Subcutaneous abdominal adipose tissue (tissue), 5 donors: Measurements from ENCODE around the gene CCL24.

Experiments
- H3K27ac ChIP-seq: one replicate; pipeline ENCODE4 v1.7.0; 2013; ENCODE audit warnings: low read depth, mild to moderate bottlenecking, inconsistent platforms, low read length, moderate library complexity
- H3K27me3 ChIP-seq, 5 donors: one replicate each; pipeline ENCODE4 v1.7.0; 2013; ENCODE audit warnings: low read length in 5 of 5, inconsistent platforms in 1 of 5; ENCODE audit not compliant: control insufficient read depth in 5 of 5, insufficient read depth in 4 of 5
- H3K36me3 ChIP-seq, 5 donors: one replicate each; pipeline ENCODE4 v1.7.0; 2013; ENCODE audit warnings: low read length in 5 of 5; ENCODE audit not compliant: control insufficient read depth in 5 of 5, insufficient read depth in 5 of 5
- H3K4me1 ChIP-seq, 5 donors: one replicate each; pipeline ENCODE4 v1.7.0; 2013; ENCODE audit warnings: low read length in 5 of 5, mild to moderate bottlenecking in 3 of 5, moderate library complexity in 1 of 5; ENCODE audit not compliant: control insufficient read depth in 5 of 5, insufficient read depth in 5 of 5
- H3K4me3 ChIP-seq, 5 donors: one replicate each; pipeline ENCODE4 v1.7.0; 2013; ENCODE audit warnings: low read length in 5 of 5, low read depth in 1 of 5
- H3K9ac ChIP-seq, 5 donors: one replicate each; pipeline ENCODE4 v1.7.0; 2013; ENCODE audit warnings: low read length in 5 of 5, mild to moderate bottlenecking in 4 of 5, moderate library complexity in 3 of 5
- H3K9me3 ChIP-seq, 5 donors: one replicate each; pipeline ENCODE4 v1.7.0; 2013; ENCODE audit warnings: low read length in 5 of 5; ENCODE audit not compliant: control insufficient read depth in 5 of 5
- donor health status: healthy.
- donor health status: healthy.
- donor health status: healthy.
- donor health status: healthy.
- donor health status: healthy.

CCL24 gene

DNA sequence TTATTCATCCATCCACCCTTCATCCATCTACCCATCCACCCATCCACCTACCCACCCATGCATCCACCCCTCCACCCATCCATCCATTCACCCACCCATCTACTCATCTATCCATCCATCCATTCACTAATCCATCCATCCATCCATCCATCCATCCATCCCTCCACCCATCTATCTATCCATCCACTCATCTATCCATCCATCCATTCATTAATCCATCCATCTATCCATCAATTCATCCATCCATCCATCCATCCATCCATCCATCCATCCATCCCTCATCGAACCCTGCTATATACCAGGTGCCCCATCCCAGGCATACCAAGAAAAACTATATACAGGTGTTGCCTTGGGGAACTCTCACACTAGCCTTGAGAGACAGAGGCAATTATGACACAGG lies 7.1 kb upstream of the CCL24 start:
- no peak overlapping the region for H3K27ac ChIP-seq
- H3K4me3 ChIP-seq: no peak overlapping the region
- no peak overlapping the region for H3K9ac ChIP-seq
- no peaks in the 10 kb centered on the region for H3K9me3 ChIP-seq
- no peaks in the 10 kb centered on the region for H3K27me3 ChIP-seq
- H3K36me3 ChIP-seq: no peaks in the 10 kb centered on the region
- H3K4me1 ChIP-seq: peaks cover 0 to 7% (median 0%) of the 10 kb centered on the region in 5 donors

DNA sequence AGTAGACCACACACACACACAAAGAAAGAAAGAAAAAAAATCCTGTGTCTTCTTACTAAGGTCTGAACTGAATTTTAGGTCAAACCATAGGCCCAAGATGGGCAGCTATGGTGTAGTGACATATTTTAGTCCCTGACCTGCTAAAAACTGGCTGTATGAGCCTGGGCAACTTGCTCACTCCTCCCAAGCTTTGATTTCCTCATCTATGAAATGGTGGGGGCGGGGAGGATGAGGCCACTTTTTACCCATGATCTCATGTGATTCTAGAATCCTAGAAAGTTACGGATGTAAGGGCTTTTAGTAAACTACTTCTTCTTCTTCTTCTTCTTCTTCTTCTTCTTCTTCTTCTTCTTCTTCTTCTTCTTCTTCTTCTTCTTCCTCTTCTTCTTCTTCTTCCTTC lies 6.1 kb upstream of the CCL24 start:
- H3K4me3 ChIP-seq: no peak overlapping the region
- H3K9me3 ChIP-seq: no peaks in the 10 kb centered on the region
- H3K27ac ChIP-seq: no peak overlapping the region
- H3K36me3 ChIP-seq: no peaks in the 10 kb centered on the region
- H3K27me3 ChIP-seq: no peaks in the 10 kb centered on the region
- peaks cover 0 to 7% (median 0%) of the 10 kb centered on the region in 5 donors for H3K4me1 ChIP-seq
- no peak overlapping the region for H3K9ac ChIP-seq

DNA sequence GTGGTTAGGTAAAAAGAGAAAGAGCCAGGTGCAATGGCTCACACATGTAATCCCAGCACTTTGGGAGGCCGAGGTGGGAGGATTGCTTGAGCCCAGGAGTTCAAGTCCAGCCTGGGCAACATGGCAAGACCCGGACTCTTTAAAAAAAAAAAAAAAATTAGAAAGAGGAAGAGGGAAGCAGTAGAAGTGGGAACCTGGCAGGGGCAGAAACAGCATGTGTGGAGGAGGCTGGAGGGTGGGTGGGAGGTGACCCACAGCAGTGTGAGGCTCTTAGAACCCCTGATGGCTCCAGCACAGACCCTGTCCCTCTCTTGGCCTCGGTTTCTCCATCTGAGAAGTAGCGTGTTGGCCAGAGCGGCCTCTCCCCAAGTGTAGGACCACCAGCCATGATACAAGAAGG lies 4.9 kb upstream of the CCL24 start:
- peaks cover 0 to 17% (median 0%) of the 10 kb centered on the region in 5 donors for H3K4me1 ChIP-seq
- H3K36me3 ChIP-seq: no peaks in the 10 kb centered on the region
- H3K9me3 ChIP-seq: no peaks in the 10 kb centered on the region
- H3K27ac ChIP-seq: no peak overlapping the region
- H3K27me3 ChIP-seq: no peaks in the 10 kb centered on the region
- no peak overlapping the region for H3K9ac ChIP-seq
- no peak overlapping the region for H3K4me3 ChIP-seq

DNA sequence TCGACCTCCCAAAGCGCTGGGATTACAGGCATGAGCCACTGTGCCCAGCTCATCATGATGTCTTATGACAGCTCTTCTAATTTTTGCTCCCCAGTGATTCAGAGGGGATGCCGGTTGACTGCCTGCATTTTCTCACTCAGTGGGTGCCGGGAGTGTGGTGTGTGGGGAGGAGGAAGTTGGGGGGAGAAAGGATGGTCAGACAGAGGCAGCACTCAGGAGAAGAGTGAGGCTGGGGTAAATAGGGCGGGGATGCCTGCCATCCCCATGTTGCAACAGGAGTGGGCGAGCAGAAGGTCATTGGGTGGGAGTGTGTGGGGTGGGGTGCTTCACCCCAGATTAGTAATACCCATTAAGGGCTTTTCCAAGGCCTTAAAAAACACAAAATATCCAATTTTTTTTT lies 3.5 kb upstream of the CCL24 start:
- H3K27ac ChIP-seq: no peak overlapping the region
- no peak overlapping the region for H3K4me3 ChIP-seq
- H3K9ac ChIP-seq: no peak overlapping the region
- no peaks in the 10 kb centered on the region for H3K36me3 ChIP-seq
- H3K9me3 ChIP-seq: no peaks in the 10 kb centered on the region
- H3K27me3 ChIP-seq: no peaks in the 10 kb centered on the region
- peaks cover 0 to 22% (median 0%) of the 10 kb centered on the region in 5 donors for H3K4me1 ChIP-seq

DNA sequence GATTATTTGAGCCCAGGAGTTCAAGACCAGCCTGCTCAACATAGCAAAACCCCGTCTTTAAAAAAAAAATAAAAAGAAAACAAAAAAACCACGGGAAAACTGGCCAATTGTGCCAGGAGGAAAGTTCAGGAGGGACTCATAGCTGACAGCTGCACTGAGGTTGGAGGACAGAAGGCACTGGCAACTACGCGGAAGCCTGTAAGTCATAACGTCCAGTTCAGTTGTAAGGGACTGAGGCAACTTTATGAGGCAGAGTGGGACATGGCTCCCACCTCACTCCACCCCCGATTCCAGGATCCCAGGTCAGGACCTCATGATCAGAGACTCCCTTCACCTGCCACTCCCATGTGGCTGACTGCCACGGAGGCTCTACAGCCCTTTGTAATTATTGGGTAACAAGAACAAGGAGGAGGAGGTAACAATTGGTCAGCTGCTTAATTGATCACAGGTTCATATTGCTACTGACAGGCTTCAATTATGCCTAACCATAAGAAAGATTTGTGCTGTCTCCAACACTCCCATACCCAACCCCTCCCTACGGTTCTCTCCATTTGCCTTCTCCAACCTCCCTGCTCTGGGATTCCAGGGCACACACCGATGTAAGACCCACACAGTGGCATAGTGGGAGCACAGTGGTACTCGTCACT lies 1.9 kb upstream of the CCL24 start:
- H3K27me3 ChIP-seq: no peaks in the 10 kb centered on the region
- no peak overlapping the region for H3K9ac ChIP-seq
- H3K4me1 ChIP-seq: peaks cover 0 to 22% (median 0%) of the 10 kb centered on the region in 5 donors
- H3K9me3 ChIP-seq: no peaks in the 10 kb centered on the region
- no peak overlapping the region for H3K27ac ChIP-seq
- no peaks in the 10 kb centered on the region for H3K36me3 ChIP-seq
- H3K4me3 ChIP-seq: no peak overlapping the region

DNA sequence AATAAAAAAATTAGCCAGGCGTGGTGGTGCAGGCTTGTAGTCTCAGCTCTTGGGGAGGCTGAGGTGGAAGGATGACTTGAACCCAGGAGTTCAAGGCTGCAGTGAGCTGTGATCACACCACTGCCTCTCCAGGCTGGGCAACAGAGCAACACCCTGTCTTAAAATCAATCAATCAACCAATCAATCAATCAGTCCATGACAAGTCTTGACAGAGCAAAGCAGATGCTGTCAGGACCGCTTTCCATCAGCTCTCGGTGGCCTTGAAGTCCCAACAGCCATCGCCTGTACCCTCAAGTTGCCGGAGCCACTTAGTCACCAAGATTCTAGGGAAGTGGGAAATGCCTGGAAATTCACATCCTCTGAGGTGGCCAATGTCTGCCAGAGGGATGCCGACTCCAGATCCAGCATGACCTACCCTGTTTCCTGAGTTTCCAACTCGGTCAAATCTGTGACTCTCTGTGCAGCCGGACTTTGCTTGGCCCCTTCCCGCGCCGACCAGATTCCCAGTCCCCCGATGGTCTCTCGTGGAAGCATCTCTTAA lies 871 bp upstream of the CCL24 start:
- Histone ChIP-seq H3K4me3 (no peak overlapping the region), H3K9me3 (no peaks in the 10 kb centered on the region), H3K4me1 (peaks cover 0 to 21% (median 0%) of the 10 kb centered on the region in 5 donors), H3K27me3 (no peaks in the 10 kb centered on the region), H3K27ac (no peak overlapping the region), H3K36me3 (no peaks in the 10 kb centered on the region), H3K9ac (no peak overlapping the region)

DNA sequence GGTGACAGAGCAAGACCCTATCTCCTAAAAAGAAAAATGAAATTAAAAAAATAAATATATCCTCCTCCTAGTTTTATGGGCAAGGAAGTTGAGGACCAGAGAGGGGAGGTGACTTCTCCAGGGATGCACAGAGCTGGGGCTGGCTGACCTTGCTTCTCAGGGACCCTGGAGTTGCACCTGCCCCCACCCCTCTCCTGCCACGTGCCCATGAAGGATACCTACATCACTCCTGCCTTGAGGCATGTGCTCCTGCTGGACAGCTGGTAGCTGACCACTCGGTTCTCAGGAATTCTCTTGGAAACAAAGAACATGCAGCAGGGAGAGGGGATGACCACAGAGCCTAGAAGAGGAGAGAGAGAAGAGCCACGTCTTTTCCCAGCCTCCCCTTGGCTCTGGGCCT lies 522 bp downstream of the CCL24 start:
- H3K9ac ChIP-seq: no peak overlapping the region
- H3K36me3 ChIP-seq: no peaks in the 10 kb centered on the region
- H3K27ac ChIP-seq: no peak overlapping the region
- peaks cover 0 to 18% (median 0%) of the 10 kb centered on the region in 5 donors for H3K4me1 ChIP-seq
- H3K27me3 ChIP-seq: no peaks in the 10 kb centered on the region
- H3K4me3 ChIP-seq: no peak overlapping the region
- H3K9me3 ChIP-seq: peaks cover 0 to 2% (median 0%) of the 10 kb centered on the region in 5 donors

DNA sequence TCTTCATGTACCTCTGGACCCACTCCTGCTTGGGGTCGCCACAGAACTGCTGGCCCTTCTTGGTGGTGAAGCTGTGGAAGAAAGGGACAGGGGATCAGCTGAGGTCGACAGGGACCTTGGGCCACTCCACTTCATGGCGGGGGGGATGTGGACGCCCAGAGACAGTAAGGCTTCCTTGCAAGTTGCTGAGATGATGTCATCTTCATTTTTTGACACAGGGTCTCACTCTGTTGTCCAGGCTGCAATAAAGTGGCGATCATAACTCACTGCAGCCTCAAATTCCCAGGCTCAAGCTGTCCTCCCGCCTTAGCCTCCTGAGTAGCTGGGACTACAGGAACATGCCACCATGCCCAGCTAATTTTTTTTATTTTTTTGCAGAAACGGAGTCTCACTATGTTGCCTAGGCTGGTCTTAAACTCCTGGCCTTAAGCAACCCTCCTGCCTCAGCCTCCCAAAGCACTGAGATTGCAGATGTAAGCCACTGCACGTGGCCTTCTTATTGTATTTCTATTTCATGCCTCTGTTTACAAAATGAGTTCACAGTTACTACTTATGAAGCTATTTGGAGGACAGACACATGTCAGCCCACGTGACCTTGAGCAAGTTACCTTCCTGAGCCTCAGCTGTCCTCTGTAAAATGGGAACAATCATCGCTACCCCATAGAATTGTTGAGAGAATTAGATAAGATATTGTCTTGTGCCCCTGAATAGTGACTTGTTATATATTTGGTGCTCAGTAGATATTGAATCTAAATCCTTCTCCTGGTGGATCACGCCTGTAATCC lies 1.5 kb downstream of the CCL24 start:
- Histone ChIP-seq H3K27ac (no peak overlapping the region), H3K27me3 (no peaks in the 10 kb centered on the region), H3K9ac (no peak overlapping the region), H3K4me1 (peaks cover 0 to 16% (median 0%) of the 10 kb centered on the region in 5 donors), H3K9me3 (peaks cover 0 to 11% (median 8%) of the 10 kb centered on the region in 5 donors), H3K36me3 (no peaks in the 10 kb centered on the region), H3K4me3 (no peak overlapping the region)

DNA sequence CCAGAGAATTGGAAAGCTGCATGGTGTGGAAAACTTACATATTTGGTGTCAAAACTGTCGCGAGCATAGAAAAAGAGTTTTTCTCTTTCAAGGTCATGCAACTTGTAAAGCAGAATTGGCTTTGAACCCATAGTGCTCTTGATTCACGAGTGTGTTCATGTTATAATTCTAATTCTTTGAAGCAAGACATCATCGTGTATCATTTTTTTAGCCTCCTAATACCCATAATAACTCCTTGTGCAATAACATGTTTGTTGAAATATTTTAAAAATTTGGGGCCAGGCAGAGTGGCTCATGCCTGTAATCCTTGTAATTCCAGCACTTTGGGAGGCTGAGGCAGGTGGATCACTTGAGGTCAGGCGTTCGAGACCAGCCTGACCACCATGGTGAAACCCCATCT lies 4.2 kb downstream of the CCL24 start:
- Histone ChIP-seq H3K9me3 (peaks cover 3 to 21% (median 19%) of the 10 kb centered on the region in 5 donors), H3K4me3 (no peak overlapping the region), H3K9ac (no peak overlapping the region), H3K27me3 (no peaks in the 10 kb centered on the region), H3K4me1 (peaks cover 0 to 13% (median 0%) of the 10 kb centered on the region in 5 donors), H3K36me3 (no peaks in the 10 kb centered on the region), H3K27ac (no peak overlapping the region)

DNA sequence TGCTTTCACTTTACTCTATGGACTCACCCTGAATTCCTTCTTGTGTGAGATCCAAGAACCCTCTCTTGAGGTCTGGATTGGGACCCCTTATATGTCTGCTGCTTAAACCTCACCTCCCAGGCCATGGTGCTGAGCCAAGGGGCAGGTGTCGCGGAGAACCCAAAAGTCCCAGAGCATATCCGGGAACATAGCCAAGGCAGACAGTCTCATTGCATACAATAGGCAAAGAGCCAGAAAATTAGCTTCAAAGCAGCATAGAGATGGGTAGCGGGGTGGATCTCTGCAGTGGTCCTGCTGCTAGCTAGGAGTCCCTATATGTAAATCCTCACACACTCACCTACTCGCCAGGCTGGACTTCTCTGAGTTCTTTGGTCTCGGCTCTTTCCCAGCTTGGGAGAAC lies 5.5 kb downstream of the CCL24 start:
- Histone ChIP-seq H3K27me3 (no peaks in the 10 kb centered on the region), H3K4me3 (no peak overlapping the region), H3K9ac (no peak overlapping the region), H3K27ac (no peak overlapping the region), H3K9me3 (peaks cover 3 to 21% (median 19%) of the 10 kb centered on the region in 5 donors), H3K36me3 (no peaks in the 10 kb centered on the region), H3K4me1 (peaks cover 0 to 4% (median 0%) of the 10 kb centered on the region in 5 donors)
